H1 (cell line): ENCODE data around the gene TMIGD1. TPM values are rescaled to one million over a fixed set of nuclear protein-coding genes. Genes with fewer than 3 reads are reported as not detected.

Experiments used
- CTCF ChIA-PET: fragments of 300-600 bp; sonication (Branson Sonifier 250); formaldehyde crosslinking; loops from one replicate; lab custom pipeline; 2021; ENCODE audit not compliant: partially characterized antibody; lab: Charles Lee
- POLR2A ChIA-PET: fragments of 300-600 bp; sonication (Branson Sonifier 250); formaldehyde crosslinking; loops from one replicate; lab custom pipeline; 2021; ENCODE audit warnings: inconsistent platforms; ENCODE audit not compliant: partially characterized antibody; lab: Charles Lee
- DNase-seq, 2 experiments: peaks; one replicate each; pipeline versions ENCODE4 v3.0.0 to v3.0.0-alpha.2; 2010 to 2022; ENCODE audit warnings: low spot score in 2 of 2, low read depth in 1 of 2, mixed read lengths in 1 of 2
- FAIRE-seq: peaks from 2 replicates; lab custom pipeline; 2011; peaks lifted over from hg19 to GRCh38; lab: Jason Lieb, UNC
- H2AFZ ChIP-seq: 2 replicates; pipeline ENCODE4 v1.8.1; 2012; ENCODE audit warnings: low read length, inconsistent platforms
- H2AK5ac ChIP-seq: 2 replicates; pipeline ENCODE4 v1.6.1; 2013; ENCODE audit warnings: low read depth, low read length
- H2BK120ac ChIP-seq: replicated peaks from 2 replicates; pipeline ENCODE3; 2013; ENCODE audit warnings: low read depth, low read length, inconsistent platforms
- H2BK12ac ChIP-seq: 2 replicates; pipeline ENCODE4 v1.6.1; 2013; ENCODE audit warnings: low read depth, low read length
- H2BK15ac ChIP-seq: 2 replicates; pipeline ENCODE4 v1.6.1; 2013; ENCODE audit warnings: low read length
- H2BK20ac ChIP-seq: 2 replicates; pipeline ENCODE4 v1.6.1; 2013; ENCODE audit warnings: low read length
- H2BK5ac ChIP-seq: 2 replicates; pipeline ENCODE4 v1.6.1; 2013; ENCODE audit warnings: low read depth, low read length
- H3K14ac ChIP-seq: 2 replicates; pipeline ENCODE4 v1.6.1; 2013; ENCODE audit warnings: inconsistent platforms; ENCODE audit not compliant: insufficient read length
- H3K18ac ChIP-seq: 2 replicates; pipeline ENCODE4 v1.6.1; 2013; ENCODE audit warnings: low read length; ENCODE audit errors: extremely low read depth
- H3K23ac ChIP-seq: 2 replicates; pipeline ENCODE4 v1.6.1; 2013; ENCODE audit warnings: inconsistent platforms; ENCODE audit not compliant: insufficient read length
- H3K23me2 ChIP-seq: 2 replicates; pipeline ENCODE4 v1.6.1; 2013; ENCODE audit warnings: low read depth, low read length
- H3K27ac ChIP-seq: 2 replicates; pipeline ENCODE4 v1.6.1; 2011; ENCODE audit warnings: low read depth, low read length, inconsistent platforms
- H3K27me3 ChIP-seq, 4 experiments: replicated peaks in 1 of 4; 1 replicate in 1 of 4; 2 replicates in 3 of 4; pipeline versions ENCODE4 v1.6.1 to v1.8.1; 2011 to 2013; ENCODE audit warnings: low read length in 3 of 4, mild to moderate bottlenecking in 3 of 4, inconsistent platforms in 2 of 4, mixed read lengths in 2 of 4, moderate library complexity in 1 of 4; ENCODE audit not compliant: control insufficient read depth in 3 of 4, insufficient read depth in 3 of 4; ENCODE audit errors: extremely low read depth in 1 of 4
- H3K36me3 ChIP-seq, 4 experiments: 2 replicates each; pipeline versions ENCODE4 v1.6.1 to v1.8.1; 2011 to 2013; ENCODE audit warnings: mild to moderate bottlenecking in 4 of 4, low read length in 3 of 4, moderate library complexity in 2 of 4, control low read depth in 1 of 4, inconsistent platforms in 1 of 4; ENCODE audit not compliant: insufficient read depth in 4 of 4, control insufficient read depth in 2 of 4
- H3K4ac ChIP-seq: replicated peaks from 2 replicates; pipeline ENCODE3; 2013; ENCODE audit warnings: low read length, low read depth, mixed read lengths, inconsistent platforms; ENCODE audit not compliant: insufficient read length
- H3K4me1 ChIP-seq, 4 experiments: replicated peaks in 1 of 4; 1 replicate in 1 of 4; 2 replicates in 3 of 4; pipeline versions ENCODE4 v1.6.1 to v1.8.1; 2011 to 2013; ENCODE audit warnings: low read length in 3 of 4, inconsistent platforms in 2 of 4, mixed read lengths in 1 of 4; ENCODE audit not compliant: insufficient read depth in 4 of 4, control insufficient read depth in 3 of 4
- H3K4me2 ChIP-seq, 2 experiments: 2 replicates each; pipeline versions ENCODE4 v1.6.1 to v1.8.1; 2011 to 2013; ENCODE audit warnings: low read depth in 2 of 2, low read length in 2 of 2, control low read depth in 1 of 2, inconsistent platforms in 1 of 2, mild to moderate bottlenecking in 1 of 2; ENCODE audit not compliant: insufficient read depth in 1 of 2
- H3K4me3 ChIP-seq, 4 experiments: fragments of 200-600, 300-600 bp in 1 of 4; sonication (generic), shearing (Covaris generic), sonication (Bioruptor Twin) in 1 of 4; 2 replicates each; pipeline versions ENCODE4 v1.5.1 to v1.8.1; 2011 to 2016; ENCODE audit warnings: low read length in 4 of 4, low read depth in 3 of 4, control low read depth in 2 of 4, inconsistent platforms in 2 of 4, mild to moderate bottlenecking in 2 of 4, mixed read lengths in 1 of 4, moderate library complexity in 1 of 4; ENCODE audit not compliant: insufficient read depth in 2 of 4; ENCODE audit errors: extremely low read depth in 1 of 4
- H3K56ac ChIP-seq: replicated peaks from 2 replicates; pipeline ENCODE3; 2013; ENCODE audit warnings: low read depth, mild to moderate bottlenecking, mixed read lengths, low read length, inconsistent platforms; ENCODE audit not compliant: insufficient read length
- H3K79me1 ChIP-seq: 2 replicates; pipeline ENCODE4 v1.6.1; 2013; ENCODE audit warnings: low read depth, low read length, control low read depth
- H3K79me2 ChIP-seq, 2 experiments: 2 replicates each; pipeline versions ENCODE4 v1.6.1 to v1.8.1; 2012 to 2013; ENCODE audit warnings: low read length in 2 of 2, mild to moderate bottlenecking in 2 of 2, inconsistent platforms in 1 of 2; ENCODE audit not compliant: insufficient read depth in 2 of 2, control insufficient read depth in 1 of 2
- H3K9ac ChIP-seq, 4 experiments: replicated peaks in 1 of 4; 1 replicate in 1 of 4; 2 replicates in 3 of 4; pipeline versions ENCODE4 v1.6.1 to v1.8.1; 2011 to 2013; ENCODE audit warnings: low read depth in 3 of 4, low read length in 3 of 4, control low read depth in 2 of 4, mild to moderate bottlenecking in 2 of 4, moderate library complexity in 2 of 4, inconsistent platforms in 1 of 4; ENCODE audit errors: extremely low read depth in 1 of 4
- H3K9me3 ChIP-seq, 2 experiments: 2 replicates each; pipeline versions ENCODE4 v1.6.1 to v1.8.1; 2012 to 2013; ENCODE audit warnings: mild to moderate bottlenecking in 2 of 2, moderate library complexity in 2 of 2, control low read depth in 1 of 2, inconsistent platforms in 1 of 2, low read depth in 1 of 2, low read length in 1 of 2, mixed read lengths in 1 of 2; ENCODE audit not compliant: insufficient read depth in 2 of 2
- H4K20me1 ChIP-seq, 2 experiments: replicated peaks in 1 of 2; 2 replicates each; pipeline versions ENCODE3 to v1.8.1; 2011 to 2013; ENCODE audit warnings: inconsistent platforms in 2 of 2, low read length in 2 of 2, mild to moderate bottlenecking in 1 of 2; ENCODE audit not compliant: insufficient read depth in 2 of 2, control insufficient read depth in 1 of 2
- H4K5ac ChIP-seq: 2 replicates; pipeline ENCODE4 v1.6.1; 2013; ENCODE audit warnings: low read length, low read depth, mixed read lengths, inconsistent platforms; ENCODE audit not compliant: insufficient read length
- H4K8ac ChIP-seq: 2 replicates; pipeline ENCODE4 v1.8.0; 2013; ENCODE audit warnings: mild to moderate bottlenecking, moderate library complexity, low read length, inconsistent platforms; ENCODE audit not compliant: insufficient read depth; ENCODE audit errors: extremely low read depth
- H4K91ac ChIP-seq: replicated peaks from 2 replicates; pipeline ENCODE3; 2013; ENCODE audit warnings: low read length, mixed read lengths, inconsistent platforms; ENCODE audit not compliant: insufficient read length
- ASH2L ChIP-seq: fragments of 200-600, 300-600 bp; sonication (generic); IDR thresholded peaks from one replicate; pipeline ENCODE4 v1.7.1; 2017; ENCODE audit warnings: low read length
- CREB1 ChIP-seq: IDR thresholded peaks from 2 replicates; pipeline ENCODE4 v1.6.1; 2012; ENCODE audit warnings: inconsistent platforms
- JUND ChIP-seq: IDR thresholded peaks from 2 replicates; pipeline ENCODE4 v1.6.1; 2011; ENCODE audit warnings: mild to moderate bottlenecking, improper control_type of control experiment, low read length
- KDM4A ChIP-seq: IDR thresholded peaks from one replicate; pipeline ENCODE4 v1.7.1; 2012; ENCODE audit warnings: low read depth, mild to moderate bottlenecking, moderate library complexity, low read length, inconsistent platforms; ENCODE audit not compliant: severe bottlenecking
- PHF8 ChIP-seq: fragments of 200-600 bp; sonication (generic); conservative IDR thresholded peaks from 2 replicates; pipeline ENCODE4 v1.7.1; 2012; ENCODE audit warnings: low read depth, mild to moderate bottlenecking, inconsistent platforms, low read length, moderate library complexity
- POLR2A ChIP-seq, 2 experiments: IDR thresholded peaks; 1 replicate in 1 of 2; 2 replicates in 1 of 2; pipeline ENCODE4 v1.6.1; 2011; ENCODE audit warnings: low read depth in 2 of 2, low read length in 2 of 2, mild to moderate bottlenecking in 2 of 2; ENCODE audit errors: control extremely low read depth in 1 of 2
- POLR2AphosphoS5 ChIP-seq: IDR thresholded peaks from 2 replicates; pipeline ENCODE4 v1.6.1; 2011; ENCODE audit warnings: low read depth, low read length
- SIX5 ChIP-seq: IDR thresholded peaks from 2 replicates; pipeline ENCODE4 v1.6.1; 2011; ENCODE audit warnings: mild to moderate bottlenecking, low read depth, low read length
- SP2 ChIP-seq: IDR thresholded peaks from 2 replicates; pipeline ENCODE4 v1.6.1; 2012; ENCODE audit warnings: mild to moderate bottlenecking, low read length, inconsistent platforms
- SRF ChIP-seq: IDR thresholded peaks from 2 replicates; pipeline ENCODE4 v1.6.1; 2011; ENCODE audit warnings: mild to moderate bottlenecking, low read depth, low read length, moderate library complexity
- TAF1 ChIP-seq: IDR thresholded peaks from 2 replicates; pipeline ENCODE4 v1.6.1; 2011; ENCODE audit warnings: mild to moderate bottlenecking, low read depth, low read length
- TAF7 ChIP-seq: optimal IDR thresholded peaks from 2 replicates; pipeline ENCODE3; 2011; ENCODE audit warnings: low read depth, mild to moderate bottlenecking, inconsistent platforms, low read length, moderate library complexity, borderline replicate concordance
- TBP ChIP-seq: IDR thresholded peaks from 2 replicates; pipeline ENCODE4 v1.6.1; 2011; ENCODE audit warnings: low read depth, low read length, improper control_type of control experiment
- YY1 ChIP-seq: IDR thresholded peaks from 2 replicates; pipeline ENCODE4 v1.6.1; 2011; ENCODE audit warnings: low read depth, mild to moderate bottlenecking, low read length
- WGBS, 2 experiments: shearing (Covaris generic) in 1 of 2; methylation state at CpG; one replicate each; pipeline versions ENCODE4 v1.1.6 to v1.1.7; 2013 to 2015; ENCODE audit warnings: low lambda C conversion rate in 2 of 2, mixed read lengths in 2 of 2, inconsistent platforms in 1 of 2, low coverage in 1 of 2, missing lambda C conversion rate in 1 of 2; ENCODE audit not compliant: insufficient replicate concordance in 2 of 2, insufficient coverage in 1 of 2, insufficient read length in 1 of 2; ENCODE audit errors: extremely low coverage in 1 of 2, missing lambda C conversion rate in 1 of 2; 5-methylcytosine and 5-hydroxymethylcytosine counted together
- polyA plus RNA-seq, 7 experiments: library from polyadenylated mRNA; depleted of rRNA in 3 of 7; stranded (reverse) in 5 of 7; unstranded in 2 of 7; fragments of >200 nt in 5 of 7; fragments of 200-250 nt in 2 of 7; gene quantifications; 1 replicate in 5 of 7; 2 replicates in 1 of 7; 4 replicates in 1 of 7; pipeline versions ENCODE4 v1.2.1 to v1.2.3, GENCODE V29; 2011 to 2013; ENCODE audit warnings: missing spikeins in 2 of 7, mixed read lengths in 2 of 7
- total RNA-seq: library from RNA; stranded (reverse); fragmentation: NEBNext Ultra II Directional; extraction: Animal tissue kit (Norgen Biotek cat#: 25700); gene quantifications from 2 replicates; pipeline ENCODE4 v1.2.1, GENCODE V29; 2021

The TMIGD1 gene
- total and polyA plus RNA-seq, 2 of the 8 experiments (the other 6 are each of a cell fraction or from before 2014, with no cell fraction given), result not detected

DNA sequence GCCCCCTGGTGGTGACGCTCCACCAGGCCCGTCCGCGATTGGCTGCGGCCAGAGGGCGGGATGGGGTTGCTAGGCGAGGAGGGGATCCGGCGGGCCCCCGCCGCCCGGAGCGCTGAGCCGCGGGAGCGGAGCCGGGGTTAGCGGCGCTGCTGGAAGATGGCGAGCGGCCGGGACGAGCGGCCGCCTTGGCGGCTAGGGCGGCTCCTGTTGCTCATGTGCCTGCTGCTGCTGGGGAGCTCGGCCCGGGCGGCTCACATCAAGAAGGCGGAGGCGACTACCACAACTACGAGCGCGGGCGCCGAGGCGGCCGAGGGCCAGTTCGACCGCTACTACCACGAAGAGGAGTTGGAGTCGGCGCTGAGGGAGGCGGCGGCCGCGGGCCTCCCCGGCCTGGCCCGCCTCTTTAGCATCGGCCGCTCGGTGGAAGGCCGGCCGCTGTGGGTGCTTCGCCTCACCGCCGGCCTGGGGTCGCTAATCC lies 45.0 kb upstream of the TMIGD1 start, which contains the start of gene CPD:
CPD (plus strand) TSS at position 103 of the 478 bp plus-strand sequence; CDS start at position 157, 54 bp downstream.
- Histone ChIP-seq H3K9ac (peak within 1 kb of the TSS in 3 of 4 experiments; percentile 56 to 73 (median 66); a peak in 6 of 7 replicates), H2BK15ac (0 out of 2 replicates have a peak within 1 kb of the TSS, but pooled peaks have one; percentile 46), H4K8ac (peak within 1 kb of the TSS; percentile 83), H3K23me2 (peaks cover 10% of the 10 kb centered on the region), H2BK12ac (peak within 1 kb of the TSS; percentile 76), H4K5ac (no peak within 1 kb of the TSS), H2BK120ac (peak within 1 kb of the TSS; percentile 47), H2BK20ac (no peak within 1 kb of the TSS), H3K14ac (no peak within 1 kb of the TSS), H4K91ac (peak within 1 kb of the TSS; percentile 4), H3K18ac (0 out of 2 replicates have a peak within 1 kb of the TSS, but pooled peaks have one; percentile 51), H3K56ac (peak within 1 kb of the TSS; percentile 32), H3K27ac (no peak within 1 kb of the TSS; the same call in 1 of the 2 replicates), H3K23ac (no peak within 1 kb of the TSS), H3K4me1 (peaks cover 3 to 4% (median 3%) of the 10 kb centered on the region in 4 experiments; a peak in 5 of 7 replicates), H3K4ac (no peak within 1 kb of the TSS), H3K9me3 (no peaks in the 10 kb centered on the region), H3K4me2 (peak within 1 kb of the TSS; percentile 86 to 88), H2AFZ (peak within 1 kb of the TSS; percentile 77), H2AK5ac (no peak within 1 kb of the TSS), H3K36me3 (no peaks in the 10 kb centered on the region), H3K4me3 (peak within 1 kb of the TSS; percentile 64 to 85 (median 75)), H3K79me1 (no peaks in the 10 kb centered on the region), H4K20me1 (peaks cover 10 to 19% of the 10 kb centered on the region in 2 experiments), H2BK5ac (no peak within 1 kb of the TSS), H3K27me3 (peaks cover 5 to 26% (median 20%) of the 10 kb centered on the region in 4 experiments), H3K79me2 (peaks cover 0 to 36% of the 10 kb centered on the region in 2 experiments; a peak in 2 of 4 replicates)
- DNase-seq (peak; percentile 84 to 99), FAIRE-seq (no peak)
- ChIA-PET POLR2A (interaction anchor here (1.4 to 2.1 kb wide), 2 partner anchors 10 kb away, joined by 5 to 7 read pairs; no protein-coding TSS in a partner anchor), CTCF (interaction anchor here (1.3 kb wide), 1 partner anchor 136 kb away, joined by 3 read pairs; no protein-coding TSS in a partner anchor)
- WGBS, 2 experiments, result 3% methylated on average over 33 of the region's 59 CpGs; no CpG with 5 or more reads in 1 of the 2 experiments
- TF ChIP-seq SIX5 (no peak), TAF1 (peak; percentile 78), TAF7 (peak; percentile 54), YY1 (peak; percentile 83; the same call in 1 of the 2 replicates), PHF8 (peak; percentile 91), CREB1 (peak; percentile 84), KDM4A (peak; percentile 71), JUND (no peak), ASH2L (peak; percentile 57), SRF (no peak), POLR2A (IDR thresholded peaks at IDR 0.05; ENCODE audit: control extremely low read depth in 1 of 2, low read depth in 2 of 2, low read length in 2 of 2) (peak; percentile 58 to 77), POLR2AphosphoS5 (peak; percentile 64; the same call in 1 of the 2 replicates), SP2 (peak; percentile 21; the same call in 1 of the 2 replicates), TBP (peak; percentile 43; the same call in 1 of the 2 replicates)
